Effector memory CD8-positive, alpha-beta T cell (primary cell): ENCODE measurements around the gene TNFRSF19.

Source experiments
- ATAC-seq: fragments of 150-1000 bp; cut with Tn5 transposase; replicated peaks from 2 replicates; pipeline ENCODE4 v1.10.0; 2021; ENCODE audit warnings: mild to moderate bottlenecking, moderate library complexity
- DNase-seq, 3 experiments: peaks; one replicate each; pipeline ENCODE4 v3.0.0; 2021
- H3K27ac Mint-ChIP-seq, 2 donors: one replicate each; pipeline ENCODE4 v1.8.0; 2022; ENCODE audit warnings: mild to moderate bottlenecking in 2 of 2, mixed read lengths in 2 of 2, moderate library complexity in 2 of 2
- H3K27me3 Mint-ChIP-seq, 2 donors: one replicate each; pipeline ENCODE4 v1.8.0; 2022; ENCODE audit warnings: mixed read lengths in 2 of 2
- H3K36me3 Mint-ChIP-seq: one replicate; pipeline ENCODE4 v1.8.0; 2022; ENCODE audit warnings: mild to moderate bottlenecking, moderate library complexity, mixed read lengths; ENCODE audit not compliant: insufficient read depth
- H3K4me1 Mint-ChIP-seq, 2 donors: one replicate each; pipeline ENCODE4 v1.8.0; 2022; ENCODE audit warnings: low read depth in 2 of 2, mixed read lengths in 2 of 2
- H3K4me3 Mint-ChIP-seq, 2 donors: one replicate each; pipeline ENCODE4 v1.8.0; 2022; ENCODE audit warnings: mild to moderate bottlenecking in 2 of 2, mixed read lengths in 2 of 2, moderate library complexity in 2 of 2
- H3K9me3 Mint-ChIP-seq, 2 donors: one replicate each; pipeline ENCODE4 v1.8.0; 2022; ENCODE audit warnings: mixed read lengths in 2 of 2

TNFRSF19 gene

GRCh38 chr13:23616228-23616627 is 46.0 kb downstream of the TNFRSF19 start:
- no peak for ATAC-seq
- Mint-ChIP-seq H3K9me3 (no peaks in the 10 kb centered on the region), H3K4me1 (no peaks in the 10 kb centered on the region)

GRCh38 chr13:23617551-23618024 is 47.4 kb downstream of the TNFRSF19 start:
- no peak for ATAC-seq
- no peak overlapping the region for H3K27ac Mint-ChIP-seq
- no peaks in the 10 kb centered on the region for H3K9me3 Mint-ChIP-seq
- H3K27me3 Mint-ChIP-seq: peaks cover 28 to 30% of the 10 kb centered on the region in 2 donors
- DNase-seq: no peak
- H3K36me3 Mint-ChIP-seq: peaks cover 3% of the 10 kb centered on the region
- H3K4me1 Mint-ChIP-seq: no peaks in the 10 kb centered on the region
- no peak overlapping the region for H3K4me3 Mint-ChIP-seq

More at GRCh38 chr13:23616228-23616627, 46.0 kb downstream of the TNFRSF19 start:
- Mint-ChIP-seq H3K4me3 (no peak overlapping the region), H3K27me3 (peaks cover 33 to 41% of the 10 kb centered on the region in 2 donors), H3K27ac (no peak overlapping the region), H3K36me3 (peaks cover 3% of the 10 kb centered on the region)
- no peak for DNase-seq

- H3K4me3 Mint-ChIP-seq: no peak overlapping the region
- ATAC-seq (no peak), DNase-seq (no peak)
- H3K4me1 Mint-ChIP-seq: no peaks in the 10 kb centered on the region
- peaks cover 3% of the 10 kb centered on the region for H3K36me3 Mint-ChIP-seq
- no peak overlapping the region for H3K27ac Mint-ChIP-seq
- H3K9me3 Mint-ChIP-seq: no peaks in the 10 kb centered on the region
- peaks cover 25 to 28% of the 10 kb centered on the region in 2 donors for H3K27me3 Mint-ChIP-seq
These were observed 48.1 kb downstream of the TNFRSF19 start for GRCh38 chr13:23618341-23618740.

GRCh38 chr13:23619068-23619855 is 49.0 kb downstream of the TNFRSF19 start:
- peaks cover 16 to 20% of the 10 kb centered on the region in 2 donors for H3K27me3 Mint-ChIP-seq
- H3K27ac Mint-ChIP-seq: no peak overlapping the region
- no peak for ATAC-seq
- no peaks in the 10 kb centered on the region for H3K36me3 Mint-ChIP-seq
- no peaks in the 10 kb centered on the region for H3K9me3 Mint-ChIP-seq
- no peak overlapping the region for H3K4me3 Mint-ChIP-seq
- H3K4me1 Mint-ChIP-seq: no peaks in the 10 kb centered on the region
- DNase-seq: no peak

- H3K9me3 Mint-ChIP-seq: no peaks in the 10 kb centered on the region
- H3K36me3 Mint-ChIP-seq: no peaks in the 10 kb centered on the region
- ATAC-seq (no peak), DNase-seq (no peak)
- no peak overlapping the region for H3K4me3 Mint-ChIP-seq
- no peaks in the 10 kb centered on the region for H3K4me1 Mint-ChIP-seq
- peaks cover 13 to 20% of the 10 kb centered on the region in 2 donors for H3K27me3 Mint-ChIP-seq
- no peak overlapping the region for H3K27ac Mint-ChIP-seq
These were observed 50.0 kb downstream of the TNFRSF19 start for GRCh38 chr13:23620211-23620610.

GRCh38 chr13:23620613-23621315 is 50.6 kb downstream of the TNFRSF19 start:
- Mint-ChIP-seq H3K27me3 (peaks cover 13 to 20% of the 10 kb centered on the region in 2 donors), H3K36me3 (no peaks in the 10 kb centered on the region), H3K27ac (no peak overlapping the region), H3K9me3 (no peaks in the 10 kb centered on the region), H3K4me1 (no peaks in the 10 kb centered on the region), H3K4me3 (no peak overlapping the region)
- ATAC-seq: no peak
- DNase-seq: no peak

- ATAC-seq (no peak), DNase-seq (no peak)
- no peak overlapping the region for H3K4me3 Mint-ChIP-seq
- H3K27me3 Mint-ChIP-seq: peaks cover 14 to 24% of the 10 kb centered on the region in 2 donors
- no peaks in the 10 kb centered on the region for H3K4me1 Mint-ChIP-seq
- no peak overlapping the region for H3K27ac Mint-ChIP-seq
- H3K9me3 Mint-ChIP-seq: no peaks in the 10 kb centered on the region
- no peaks in the 10 kb centered on the region for H3K36me3 Mint-ChIP-seq
These were observed 51.1 kb downstream of the TNFRSF19 start for GRCh38 chr13:23621316-23621645.

GRCh38 chr13:23622985-23623384 is 52.8 kb downstream of the TNFRSF19 start:
- Mint-ChIP-seq H3K27me3 (peaks cover 18 to 24% of the 10 kb centered on the region in 2 donors), H3K4me1 (no peaks in the 10 kb centered on the region), H3K4me3 (no peak overlapping the region), H3K9me3 (no peaks in the 10 kb centered on the region), H3K36me3 (no peaks in the 10 kb centered on the region), H3K27ac (no peak overlapping the region)
- ATAC-seq (no peak), DNase-seq (no peak)

- DNase-seq: no peak
- peaks cover 22 to 24% of the 10 kb centered on the region in 2 donors for H3K27me3 Mint-ChIP-seq
- no peaks in the 10 kb centered on the region for H3K9me3 Mint-ChIP-seq
- H3K27ac Mint-ChIP-seq: no peak overlapping the region
- no peaks in the 10 kb centered on the region for H3K4me1 Mint-ChIP-seq
- H3K36me3 Mint-ChIP-seq: no peaks in the 10 kb centered on the region
- H3K4me3 Mint-ChIP-seq: no peak overlapping the region
- no peak for ATAC-seq
These were observed 53.2 kb downstream of the TNFRSF19 start for GRCh38 chr13:23623394-23623793.

- Mint-ChIP-seq H3K27me3 (peaks cover 23 to 43% of the 10 kb centered on the region in 2 donors), H3K27ac (no peak overlapping the region), H3K9me3 (no peaks in the 10 kb centered on the region), H3K4me3 (no peak overlapping the region), H3K4me1 (no peaks in the 10 kb centered on the region), H3K36me3 (no peaks in the 10 kb centered on the region)
- DNase-seq (no peak), ATAC-seq (no peak)
These were observed 56.5 kb downstream of the TNFRSF19 start for GRCh38 chr13:23626700-23627099.

- no peak for ATAC-seq
- no peaks in the 10 kb centered on the region for H3K9me3 Mint-ChIP-seq
- H3K36me3 Mint-ChIP-seq: no peaks in the 10 kb centered on the region
These were observed 57.2 kb downstream of the TNFRSF19 start for GRCh38 chr13:23627410-23627809.

GRCh38 chr13:23628250-23628649 is 58.0 kb downstream of the TNFRSF19 start:
- peaks cover 23 to 57% of the 10 kb centered on the region in 2 donors for H3K27me3 Mint-ChIP-seq
- H3K9me3 Mint-ChIP-seq: no peaks in the 10 kb centered on the region
- no peak overlapping the region for H3K27ac Mint-ChIP-seq
- ATAC-seq (no peak), DNase-seq (no peak)
- no peaks in the 10 kb centered on the region for H3K36me3 Mint-ChIP-seq
- H3K4me3 Mint-ChIP-seq: no peak overlapping the region
- H3K4me1 Mint-ChIP-seq: no peaks in the 10 kb centered on the region

More at GRCh38 chr13:23627410-23627809, 57.2 kb downstream of the TNFRSF19 start:
- no peaks in the 10 kb centered on the region for H3K4me1 Mint-ChIP-seq
- peaks cover 23 to 50% of the 10 kb centered on the region in 2 donors for H3K27me3 Mint-ChIP-seq
- no peak for DNase-seq
- H3K27ac Mint-ChIP-seq: no peak overlapping the region
- H3K4me3 Mint-ChIP-seq: no peak overlapping the region

GRCh38 chr13:23628765-23629565 is 58.8 kb downstream of the TNFRSF19 start:
- no peaks in the 10 kb centered on the region for H3K36me3 Mint-ChIP-seq
- H3K27me3 Mint-ChIP-seq: peaks cover 23 to 57% of the 10 kb centered on the region in 2 donors
- H3K4me3 Mint-ChIP-seq: no peak overlapping the region
- ATAC-seq (no peak), DNase-seq (no peak)
- no peaks in the 10 kb centered on the region for H3K9me3 Mint-ChIP-seq
- no peaks in the 10 kb centered on the region for H3K4me1 Mint-ChIP-seq
- H3K27ac Mint-ChIP-seq: no peak overlapping the region
